Tibial nerve (tissue), 3 donors: ENCODE results near the gene MYH11.

Experiments
- POLR2A ChIP-seq, 2 donors: fragments of 450-650 bp; IDR thresholded peaks; one replicate each; pipeline ENCODE4 v1.6.1; 2017; ENCODE audit warnings: antibody characterized with exemption in 2 of 2, mild to moderate bottlenecking in 2 of 2, moderate library complexity in 2 of 2
- TF ChIP-seq, protein P1 (sequence below), 5 experiments: fragments of 200-600 bp in 3 of 5; fragments of 450-650 bp in 2 of 5; sonication (generic) in 3 of 5; IDR thresholded peaks; one replicate each; pipeline ENCODE4 v1.5.1; 2016 to 2019; ENCODE audit warnings: antibody characterized with exemption in 5 of 5, mild to moderate bottlenecking in 3 of 5, moderate library complexity in 2 of 5

DNA sequence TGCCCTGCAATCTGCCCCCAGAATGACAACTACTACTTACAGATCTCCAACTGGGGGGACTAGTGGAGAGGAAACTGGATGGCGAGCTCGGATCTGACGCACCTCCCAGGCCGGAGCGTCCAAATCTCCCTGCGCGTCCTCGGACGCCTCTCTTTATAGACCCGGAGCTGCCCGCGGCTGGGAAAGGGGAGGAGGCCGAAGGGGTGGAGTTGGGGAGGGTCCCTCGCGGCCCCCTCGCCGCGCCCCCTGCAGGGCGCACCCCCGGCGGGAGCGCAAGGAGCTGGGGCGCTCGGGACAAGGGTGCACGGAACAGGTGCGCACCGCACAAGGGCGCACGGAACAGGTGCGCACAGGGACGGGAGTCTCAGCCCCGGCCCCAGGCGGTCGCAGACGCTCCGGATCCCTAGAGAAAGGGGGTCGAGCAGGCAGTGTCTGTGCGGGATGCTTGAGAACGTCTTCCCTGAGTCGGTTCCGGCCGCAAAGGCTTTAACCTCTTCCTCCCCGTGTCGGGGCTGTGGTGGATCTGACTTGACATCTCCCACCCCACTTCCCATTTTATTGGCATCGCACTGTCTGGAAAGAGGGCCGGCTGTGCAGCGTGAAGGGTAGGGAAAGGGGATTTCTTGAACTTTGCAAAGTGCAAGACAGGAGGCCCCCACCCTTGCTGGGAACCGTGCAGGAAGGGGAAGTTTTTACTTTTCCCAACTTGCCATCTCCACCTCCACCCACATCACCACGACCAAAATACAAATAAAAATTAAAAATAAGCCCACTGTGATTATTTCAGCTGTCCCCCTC, at the start of gene MYH11:
- TF ChIP-seq, protein P1, sequence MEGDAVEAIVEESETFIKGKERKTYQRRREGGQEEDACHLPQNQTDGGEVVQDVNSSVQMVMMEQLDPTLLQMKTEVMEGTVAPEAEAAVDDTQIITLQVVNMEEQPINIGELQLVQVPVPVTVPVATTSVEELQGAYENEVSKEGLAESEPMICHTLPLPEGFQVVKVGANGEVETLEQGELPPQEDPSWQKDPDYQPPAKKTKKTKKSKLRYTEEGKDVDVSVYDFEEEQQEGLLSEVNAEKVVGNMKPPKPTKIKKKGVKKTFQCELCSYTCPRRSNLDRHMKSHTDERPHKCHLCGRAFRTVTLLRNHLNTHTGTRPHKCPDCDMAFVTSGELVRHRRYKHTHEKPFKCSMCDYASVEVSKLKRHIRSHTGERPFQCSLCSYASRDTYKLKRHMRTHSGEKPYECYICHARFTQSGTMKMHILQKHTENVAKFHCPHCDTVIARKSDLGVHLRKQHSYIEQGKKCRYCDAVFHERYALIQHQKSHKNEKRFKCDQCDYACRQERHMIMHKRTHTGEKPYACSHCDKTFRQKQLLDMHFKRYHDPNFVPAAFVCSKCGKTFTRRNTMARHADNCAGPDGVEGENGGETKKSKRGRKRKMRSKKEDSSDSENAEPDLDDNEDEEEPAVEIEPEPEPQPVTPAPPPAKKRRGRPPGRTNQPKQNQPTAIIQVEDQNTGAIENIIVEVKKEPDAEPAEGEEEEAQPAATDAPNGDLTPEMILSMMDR (IDR thresholded peaks at IDR 0.05): no peak
- TF ChIP-seq POLR2A (IDR thresholded peaks at IDR 0.05): no peak
